HEK293T (cell line): Measurements from ENCODE around the gene SPDYA.

Source experiments
- CTCF ChIA-PET: fragments of 350-600 bp; formaldehyde crosslinking; extraction: SDS; loops from one replicate; lab custom pipeline; 2021; ENCODE audit warnings: antibody characterized with exemption, inconsistent platforms; lab: Yijun Ruan, JAX
- POLR2A ChIA-PET: fragments of 350-600 bp; formaldehyde crosslinking; extraction: SDS; loops from one replicate; lab custom pipeline; 2020; ENCODE audit warnings: antibody characterized with exemption, inconsistent platforms; lab: Yijun Ruan, JAX
- DNase-seq: peaks from one replicate; pipeline ENCODE4 v3.0.0; 2012; ENCODE audit warnings: mixed read lengths; ENCODE audit errors: extremely low spot score
- ARNT ChIP-seq: fragments of 450-650 bp; IDR thresholded peaks from 2 replicates; pipeline ENCODE4 v1.6.1; 2017; ENCODE audit warnings: mild to moderate bottlenecking
- BHLHE40 ChIP-seq: fragments of 450-650 bp; IDR thresholded peaks from 2 replicates; pipeline ENCODE4 v1.6.1; 2016; ENCODE audit warnings: mild to moderate bottlenecking, moderate library complexity, borderline replicate concordance
- CTBP1 ChIP-seq: fragments of 450-650 bp; IDR thresholded peaks from 2 replicates; pipeline ENCODE4 v1.6.1; 2016; ENCODE audit warnings: borderline replicate concordance
- ELF4 ChIP-seq: fragments of 450-650 bp; IDR thresholded peaks from 2 replicates; pipeline ENCODE4 v1.6.1; 2017; ENCODE audit warnings: antibody characterized with exemption
- FOXA1 ChIP-seq: fragments of 450-650 bp; IDR thresholded peaks from 2 replicates; pipeline ENCODE4 v1.6.1; 2016; ENCODE audit warnings: mild to moderate bottlenecking
- FOXK2 ChIP-seq: fragments of 450-650 bp; IDR thresholded peaks from 2 replicates; pipeline ENCODE4 v1.6.1; 2016; ENCODE audit warnings: mild to moderate bottlenecking
- FOXM1 ChIP-seq: fragments of 450-650 bp; IDR thresholded peaks from 2 replicates; pipeline ENCODE4 v1.6.1; 2017; ENCODE audit warnings: mild to moderate bottlenecking, borderline replicate concordance
- HDGF ChIP-seq: fragments of 450-650 bp; IDR thresholded peaks from 2 replicates; pipeline ENCODE4 v1.6.1; 2017; ENCODE audit warnings: antibody characterized with exemption, borderline replicate concordance
- L3MBTL2 ChIP-seq: fragments of 450-650 bp; conservative IDR thresholded peaks from 2 replicates; pipeline ENCODE4 v1.6.1; 2016; ENCODE audit warnings: mild to moderate bottlenecking
- LEF1 ChIP-seq: fragments of 450-650 bp; IDR thresholded peaks from 2 replicates; pipeline ENCODE4 v1.6.1; 2017; ENCODE audit warnings: mild to moderate bottlenecking, borderline replicate concordance
- NFRKB ChIP-seq: fragments of 450-650 bp; IDR thresholded peaks from 2 replicates; pipeline ENCODE4 v1.6.1; 2016; ENCODE audit warnings: mild to moderate bottlenecking, moderate library complexity
- SP1 ChIP-seq: fragments of 450-650 bp; IDR thresholded peaks from 2 replicates; pipeline ENCODE4 v1.6.1; 2017
- SUZ12 ChIP-seq: fragments of 450-650 bp; IDR thresholded peaks from 2 replicates; pipeline ENCODE4 v1.6.1; 2016; ENCODE audit warnings: mild to moderate bottlenecking
- TARDBP ChIP-seq: fragments of 450-650 bp; IDR thresholded peaks from 2 replicates; pipeline ENCODE4 v1.6.1; 2016
- TF ChIP-seq, protein P1 (sequence below): fragments of 450-650 bp; IDR thresholded peaks from 2 replicates; pipeline ENCODE4 v1.6.1; 2016

The SPDYA gene

DNA sequence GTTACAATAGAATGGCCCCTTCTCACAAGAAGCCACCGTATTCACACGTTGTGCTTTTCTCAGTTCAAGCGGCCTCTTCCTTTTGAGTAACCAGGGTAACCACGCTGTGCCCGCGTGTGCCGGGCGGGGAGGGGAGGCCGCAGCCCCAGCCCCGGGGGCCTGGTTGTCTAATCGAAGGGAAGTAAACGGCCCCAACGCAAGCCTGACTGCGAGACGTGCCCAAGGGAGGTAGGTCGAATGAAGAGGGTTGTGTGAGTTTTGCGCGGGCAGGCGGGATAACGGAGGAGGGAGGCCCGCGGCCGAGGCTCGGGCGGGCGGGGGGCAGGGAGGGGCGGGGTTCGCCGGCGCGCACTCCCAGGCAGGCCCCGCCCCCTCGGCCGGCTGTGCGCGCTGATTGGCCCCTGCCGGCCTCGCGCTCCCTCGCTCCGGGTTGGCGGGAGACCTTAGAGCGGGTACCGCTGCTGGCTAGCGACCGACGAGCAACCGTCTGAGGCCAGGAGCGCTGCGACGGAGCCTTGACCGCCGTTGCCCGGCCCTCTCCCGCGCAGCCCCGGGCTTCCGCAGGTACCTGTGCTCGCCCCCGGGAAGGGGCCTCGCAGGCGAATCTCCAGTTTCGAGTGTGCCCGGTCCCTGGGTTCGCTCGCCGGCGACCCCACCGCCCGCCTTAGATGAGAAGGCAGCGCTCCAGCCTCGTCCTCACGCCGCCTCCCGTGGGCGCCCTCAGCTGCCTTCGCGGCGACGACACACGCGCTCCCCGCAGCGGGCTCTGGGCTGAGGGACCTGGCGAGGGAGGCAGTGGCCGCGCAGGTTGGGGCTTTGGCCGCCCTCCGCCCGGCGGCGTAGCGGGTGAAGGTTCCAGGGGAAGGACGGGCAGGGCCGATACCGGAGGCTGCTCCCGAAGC is at the start of gene SPDYA:
TSS of gene SPDYA (plus strand) at position 451 of the 902 bp plus-strand sequence. CDS start 5,181 bp downstream, outside the sequence.
- CTCF ChIA-PET: no interaction called here
- TF ChIP-seq SUZ12 (no peak), HDGF (no peak)
- DNase-seq: no peak
- POLR2A ChIA-PET: no interaction called here

GRCh38 chr2:28761420-28761819 is 49.2 kb upstream of the SPDYA start:
- ChIA-PET CTCF (no interaction called here), POLR2A (interaction anchor here (2.4 kb wide), 1 partner anchor 10 kb away, joined by 9 read pairs; the partner anchor contains the start of gene PPP1CB)
- no peak for TF ChIP-seq CTBP1
- no peak for DNase-seq

- DNase-seq: no peak
- ChIA-PET POLR2A (no interaction called here), CTCF (no interaction called here)
- TF ChIP-seq FOXK2 (no peak), ARNT (no peak), CTBP1 (no peak), ELF4 (no peak), NFRKB (no peak)
- TF ChIP-seq, protein P1, sequence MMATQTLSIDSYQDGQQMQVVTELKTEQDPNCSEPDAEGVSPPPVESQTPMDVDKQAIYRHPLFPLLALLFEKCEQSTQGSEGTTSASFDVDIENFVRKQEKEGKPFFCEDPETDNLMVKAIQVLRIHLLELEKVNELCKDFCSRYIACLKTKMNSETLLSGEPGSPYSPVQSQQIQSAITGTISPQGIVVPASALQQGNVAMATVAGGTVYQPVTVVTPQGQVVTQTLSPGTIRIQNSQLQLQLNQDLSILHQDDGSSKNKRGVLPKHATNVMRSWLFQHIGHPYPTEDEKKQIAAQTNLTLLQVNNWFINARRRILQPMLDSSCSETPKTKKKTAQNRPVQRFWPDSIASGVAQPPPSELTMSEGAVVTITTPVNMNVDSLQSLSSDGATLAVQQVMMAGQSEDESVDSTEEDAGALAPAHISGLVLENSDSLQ: no peak
These were observed 45.5 kb upstream of the SPDYA start for GRCh38 chr2:28764909-28765711.

- DNase-seq: no peak
- TF ChIP-seq SUZ12 (no peak), BHLHE40 (no peak), HDGF (no peak), CTBP1 (no peak), FOXM1 (no peak), ELF4 (no peak), SP1 (no peak)
- TF ChIP-seq, protein P1: peak; percentile 71
- POLR2A ChIA-PET: no interaction called here
- CTCF ChIA-PET: no interaction called here
These were observed 44.6 kb upstream of the SPDYA start for GRCh38 chr2:28766070-28766469.

DNA sequence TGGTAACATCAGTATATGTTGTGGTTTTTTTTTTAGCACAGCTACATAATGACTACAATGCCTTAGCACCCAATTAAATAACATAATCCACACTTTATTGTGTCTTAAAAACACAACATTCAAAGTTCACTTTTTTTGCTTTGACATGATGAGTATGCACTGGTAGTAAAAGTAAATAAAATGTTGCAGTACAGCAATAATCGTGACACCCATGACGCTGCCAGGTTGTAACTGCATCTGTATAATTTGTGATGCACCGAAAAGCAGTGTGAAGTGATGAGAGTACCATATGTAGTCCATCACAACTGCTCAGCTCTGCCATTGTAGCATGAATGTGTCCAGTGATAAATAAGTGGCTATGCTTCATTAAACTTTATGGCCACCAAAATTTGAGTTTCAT is 43.3 kb upstream of the SPDYA start:
- no peak for DNase-seq
- ChIA-PET POLR2A (no interaction called here), CTCF (no interaction called here)
- no peak for TF ChIP-seq ARNT
- TF ChIP-seq HDGF: no peak
- TF ChIP-seq, protein P1: no peak
- no peak for TF ChIP-seq SUZ12
- no peak for TF ChIP-seq LEF1
- no peak for TF ChIP-seq FOXA1
- TF ChIP-seq FOXM1: no peak

DNA sequence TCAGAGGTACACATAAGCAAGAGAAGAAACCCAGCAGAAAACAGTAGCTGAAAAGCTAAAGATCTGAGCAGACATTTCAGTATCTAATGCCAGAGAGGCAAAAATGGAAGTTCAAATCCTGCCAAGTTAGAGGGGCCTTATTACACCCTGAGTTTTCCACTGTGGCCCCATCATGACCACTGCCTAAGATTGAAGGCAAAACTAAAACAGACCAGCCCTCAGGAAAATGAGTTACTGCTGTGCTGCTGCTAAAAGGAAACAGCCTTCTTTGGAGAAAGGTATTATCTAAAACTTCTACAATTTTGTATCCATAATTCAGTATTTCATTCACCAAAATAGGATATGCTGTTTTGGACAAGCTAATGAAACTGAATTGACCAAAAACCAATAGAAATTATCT is 42.2 kb upstream of the SPDYA start:
- CTCF ChIA-PET: no interaction called here
- TF ChIP-seq HDGF (no peak), TARDBP (no peak), NFRKB (no peak), FOXA1 (no peak), BHLHE40 (no peak), L3MBTL2 (no peak), LEF1 (no peak), FOXK2 (no peak), CTBP1 (no peak), ELF4 (no peak)
- TF ChIP-seq, protein P1: no peak
- no peak for DNase-seq
- POLR2A ChIA-PET: no interaction called here
